HUES64 (cell line): ENCODE measurements around the gene MAP3K14.

Source experiments
- H3K27ac ChIP-seq: 2 replicates; pipeline ENCODE4 v1.7.0; 2013; ENCODE audit warnings: low read depth, low read length, inconsistent platforms
- H3K27me3 ChIP-seq: 2 replicates; pipeline ENCODE4 v1.6.1; 2013; ENCODE audit warnings: mild to moderate bottlenecking, low read length; ENCODE audit not compliant: insufficient read depth
- H3K36me3 ChIP-seq: 2 replicates; pipeline ENCODE4 v1.6.1; 2013; ENCODE audit warnings: mild to moderate bottlenecking, low read length; ENCODE audit not compliant: insufficient read depth
- H3K4me1 ChIP-seq: 2 replicates; pipeline ENCODE4 v1.6.1; 2013; ENCODE audit warnings: mild to moderate bottlenecking, low read length, moderate library complexity; ENCODE audit not compliant: insufficient read depth
- H3K4me3 ChIP-seq: 2 replicates; pipeline ENCODE4 v1.5.1; 2013; ENCODE audit warnings: mild to moderate bottlenecking, low read length, moderate library complexity
- H3K9ac ChIP-seq: 2 replicates; pipeline ENCODE4 v1.6.1; 2013; ENCODE audit warnings: mild to moderate bottlenecking, low read depth, low read length
- H3K9me3 ChIP-seq: 2 replicates; pipeline ENCODE4 v1.6.1; 2013; ENCODE audit warnings: low read depth, low read length; ENCODE audit not compliant: insufficient read depth
- WGBS: fragments of 150-250, 120-280 bp; methylation state at CpG from one replicate; pipeline ENCODE4 v1.1.7; 2013; ENCODE audit warnings: missing lambda C conversion rate; 5-methylcytosine and 5-hydroxymethylcytosine counted together

Gene MAP3K14

DNA sequence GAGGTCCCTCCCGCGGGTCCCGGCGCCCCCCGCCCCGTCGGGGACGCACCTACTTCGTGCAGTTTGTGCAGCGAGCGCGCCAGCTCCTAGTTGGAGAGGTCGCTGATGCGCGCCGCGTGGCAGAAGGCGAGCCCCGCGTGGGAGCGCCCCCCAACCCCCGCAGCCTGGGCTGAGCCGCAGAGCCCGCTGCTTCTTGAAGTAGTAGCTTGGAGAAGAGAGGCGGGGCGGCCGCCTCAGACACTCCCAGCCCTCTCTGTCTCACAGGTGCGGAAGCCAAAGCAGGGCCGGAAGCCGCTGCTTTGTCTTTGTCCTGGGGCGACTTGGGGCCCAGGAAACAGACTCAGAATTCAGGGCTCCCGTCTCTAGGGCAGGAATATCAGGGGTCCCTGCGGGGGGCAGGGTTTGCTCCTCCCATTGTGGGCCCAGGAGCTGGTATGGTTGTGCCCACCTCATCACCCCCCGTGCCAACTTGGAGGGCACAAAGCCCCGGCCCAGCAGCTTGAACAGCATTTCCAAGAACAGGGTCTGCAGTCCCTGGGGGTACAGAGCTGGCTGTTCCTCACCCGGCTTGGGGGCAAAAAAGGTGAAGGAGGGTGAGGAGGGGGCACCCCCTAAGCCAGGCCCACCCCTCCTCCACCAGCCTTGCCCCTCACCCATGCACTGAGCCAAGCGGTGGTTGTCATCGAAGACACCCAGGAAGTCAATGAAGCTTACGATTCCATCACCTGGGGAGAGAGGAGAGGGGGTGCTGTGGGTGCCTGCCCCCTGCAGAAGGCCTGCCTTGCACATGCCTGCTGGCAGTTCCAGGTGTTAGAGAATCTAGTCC is 68.5 kb downstream of the MAP3K14 start:
- Histone ChIP-seq H3K9me3 (no peaks in the 10 kb centered on the region), H3K4me1 (peaks cover 14% of the 10 kb centered on the region), H3K9ac (peak overlapping the region; percentile 93), H3K27me3 (peaks cover 4% of the 10 kb centered on the region; the same call in 1 of the 2 replicates), H3K4me3 (peak overlapping the region; percentile 69), H3K36me3 (peaks cover 15% of the 10 kb centered on the region), H3K27ac (peak overlapping the region; percentile 93)
- 10% methylated on average over 39 of the region's 39 CpGs for WGBS

DNA sequence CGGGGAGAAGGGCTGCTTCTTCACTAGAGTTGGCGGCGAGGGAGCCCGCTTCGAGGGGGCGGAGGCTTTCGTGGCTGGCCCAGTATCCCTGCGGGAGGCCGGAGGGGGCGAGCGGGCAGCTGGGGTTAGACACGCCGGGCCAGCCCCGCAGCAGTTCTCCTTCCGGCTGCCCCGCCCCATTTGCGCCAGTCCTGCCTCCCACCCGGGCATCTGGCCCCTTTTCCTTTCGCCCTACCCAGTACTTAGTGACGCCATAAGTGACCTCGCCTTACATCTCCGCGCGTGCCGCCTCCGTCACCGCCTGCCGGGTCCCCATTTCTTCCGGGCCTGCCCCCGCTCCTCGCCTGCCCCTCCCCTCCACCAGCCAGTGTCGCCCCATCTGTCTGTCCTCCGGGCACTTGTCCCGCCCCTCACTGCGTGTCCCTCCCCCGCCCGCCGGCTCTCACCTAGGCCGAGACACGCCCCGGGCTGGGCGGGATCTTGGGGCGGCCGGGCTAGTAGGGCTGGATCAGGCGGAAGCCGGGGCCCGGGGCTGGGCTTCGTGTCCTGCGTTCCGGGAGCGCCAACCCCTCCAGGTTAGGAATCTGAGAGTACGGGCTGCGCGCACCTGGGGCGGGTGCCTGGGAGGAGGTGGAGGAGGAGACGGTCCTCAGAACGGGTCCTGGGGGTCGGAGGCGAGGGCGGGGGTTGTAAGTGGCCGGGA is 69.2 kb downstream of the MAP3K14 start:
- H3K27me3 ChIP-seq = peaks cover 5% of the 10 kb centered on the region; the same call in 1 of the 2 replicates
- WGBS = under 1% methylated on average over 61 of the region's 61 CpGs
- H3K9me3 ChIP-seq = no peaks in the 10 kb centered on the region
- peaks cover 14% of the 10 kb centered on the region for H3K4me1 ChIP-seq
- H3K36me3 ChIP-seq = peaks cover 15% of the 10 kb centered on the region
- H3K27ac ChIP-seq = peak overlapping the region; percentile 93
- peak overlapping the region; percentile 93 for H3K9ac ChIP-seq
- peak overlapping the region; percentile 69 for H3K4me3 ChIP-seq

DNA sequence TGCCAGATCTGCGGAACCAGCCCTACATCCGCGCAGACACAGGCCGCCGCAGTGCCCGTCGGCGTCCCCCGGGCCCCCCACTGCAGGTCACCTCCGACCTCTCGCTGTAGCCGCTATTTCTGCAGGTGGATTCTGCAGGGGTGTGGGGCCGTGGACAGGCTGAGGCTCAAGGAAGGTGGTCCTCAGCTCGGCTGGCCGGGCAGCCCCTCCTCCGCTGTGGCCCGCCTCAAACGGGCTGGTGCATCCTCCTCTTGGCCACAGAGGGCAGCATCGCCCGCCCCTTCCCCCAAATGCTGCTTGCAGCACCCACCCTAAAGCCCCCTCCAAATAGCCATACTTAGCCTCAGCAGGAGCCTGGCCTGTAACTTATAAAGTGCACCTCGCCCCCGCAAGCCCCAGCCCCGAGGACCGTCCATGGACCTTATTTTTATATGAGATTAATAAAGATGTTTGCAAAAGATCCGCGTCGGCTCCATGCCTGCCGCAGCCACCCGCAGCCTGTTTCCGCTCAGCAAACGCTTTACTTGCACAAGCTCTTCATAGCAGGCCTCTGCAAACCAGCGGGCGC is 69.9 kb downstream of the MAP3K14 start:
- Histone ChIP-seq H3K27me3 (peaks cover 5% of the 10 kb centered on the region; the same call in 1 of the 2 replicates), H3K9ac (peak overlapping the region; percentile 57)

DNA sequence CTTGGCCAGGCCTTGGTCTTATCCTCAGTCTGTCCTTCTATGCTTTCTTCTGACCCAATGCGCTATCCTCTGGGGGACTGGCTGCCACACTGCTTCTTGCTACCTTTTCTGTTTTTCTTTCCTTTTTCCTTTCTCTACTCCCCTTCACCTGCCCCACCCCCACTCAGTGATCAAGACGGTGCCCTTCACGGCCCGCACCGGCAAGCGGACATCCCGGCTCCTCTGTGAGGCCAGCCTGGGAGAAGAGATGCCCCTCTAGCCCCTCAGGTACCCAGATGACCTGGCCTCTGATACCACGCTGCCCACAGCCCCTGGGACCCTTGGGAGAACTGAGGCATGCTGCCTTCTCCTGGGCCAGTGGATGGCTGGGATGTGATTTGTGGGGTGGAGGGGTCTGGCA is 70.5 kb downstream of the MAP3K14 start:
- peaks cover 8% of the 10 kb centered on the region for H3K27me3 ChIP-seq
- peak overlapping the region; percentile 57 for H3K9ac ChIP-seq
- peak overlapping the region; percentile 69 for H3K4me3 ChIP-seq
- peaks cover 14% of the 10 kb centered on the region for H3K4me1 ChIP-seq
- peaks cover 15% of the 10 kb centered on the region for H3K36me3 ChIP-seq
- H3K9me3 ChIP-seq = no peaks in the 10 kb centered on the region
- no peak overlapping the region for H3K27ac ChIP-seq
- 73% methylated on average over 8 of the region's 8 CpGs for WGBS

More for the DNA sequence above, 69.9 kb downstream of the MAP3K14 start:
- Histone ChIP-seq H3K36me3 (peaks cover 15% of the 10 kb centered on the region), H3K4me3 (peak overlapping the region; percentile 69), H3K27ac (peak overlapping the region; percentile 93; the same call in 1 of the 2 replicates), H3K4me1 (peaks cover 14% of the 10 kb centered on the region), H3K9me3 (no peaks in the 10 kb centered on the region)
- 5% methylated on average over 33 of the region's 33 CpGs for WGBS

DNA sequence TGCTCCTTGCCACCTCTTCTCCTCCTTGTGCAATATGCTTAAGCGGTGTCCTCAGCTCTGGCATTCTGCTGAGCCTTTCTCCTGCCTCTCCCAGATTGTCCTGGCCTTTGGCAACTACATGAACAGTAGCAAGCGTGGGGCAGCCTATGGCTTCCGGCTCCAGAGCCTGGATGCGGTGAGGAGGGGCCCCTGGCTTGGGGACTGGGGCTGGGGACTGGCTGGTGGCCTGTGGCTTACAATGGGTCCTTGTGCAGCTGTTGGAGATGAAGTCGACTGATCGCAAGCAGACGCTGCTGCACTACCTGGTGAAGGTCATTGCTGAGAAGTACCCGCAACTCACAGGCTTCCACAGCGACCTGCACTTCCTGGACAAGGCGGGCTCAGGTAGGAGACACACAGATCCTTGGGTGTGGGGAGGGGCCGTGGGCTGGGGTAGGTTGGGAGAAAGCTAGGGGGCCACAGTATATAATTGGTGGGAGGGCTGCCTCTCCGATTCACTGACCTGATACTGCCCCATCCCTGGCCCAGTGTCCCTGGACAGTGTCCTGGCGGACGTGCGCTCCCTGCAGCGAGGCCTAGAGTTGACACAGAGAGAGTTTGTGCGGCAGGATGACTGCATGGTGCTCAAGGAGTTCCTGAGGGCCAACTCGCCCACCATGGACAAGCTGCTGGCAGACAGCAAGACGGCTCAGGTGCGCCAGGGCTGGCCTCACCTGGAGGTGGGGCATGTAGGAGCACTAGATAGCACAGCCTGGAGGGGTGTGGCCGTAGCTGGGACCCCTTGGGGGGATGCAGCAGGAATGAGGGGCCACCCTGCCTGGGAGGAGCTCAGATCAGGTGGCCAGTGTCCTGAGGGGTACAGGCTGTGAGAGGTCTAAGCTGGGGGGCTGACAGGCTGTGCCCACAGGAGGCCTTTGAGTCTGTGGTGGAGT is 71.8 kb downstream of the MAP3K14 start:
- Histone ChIP-seq H3K4me1 (peaks cover 19% of the 10 kb centered on the region), H3K27me3 (peaks cover 21% of the 10 kb centered on the region), H3K9me3 (no peaks in the 10 kb centered on the region), H3K9ac (no peak overlapping the region), H3K4me3 (no peak overlapping the region), H3K27ac (no peak overlapping the region), H3K36me3 (peaks cover 6% of the 10 kb centered on the region)
- 93% methylated on average over 21 of the region's 21 CpGs for WGBS

DNA sequence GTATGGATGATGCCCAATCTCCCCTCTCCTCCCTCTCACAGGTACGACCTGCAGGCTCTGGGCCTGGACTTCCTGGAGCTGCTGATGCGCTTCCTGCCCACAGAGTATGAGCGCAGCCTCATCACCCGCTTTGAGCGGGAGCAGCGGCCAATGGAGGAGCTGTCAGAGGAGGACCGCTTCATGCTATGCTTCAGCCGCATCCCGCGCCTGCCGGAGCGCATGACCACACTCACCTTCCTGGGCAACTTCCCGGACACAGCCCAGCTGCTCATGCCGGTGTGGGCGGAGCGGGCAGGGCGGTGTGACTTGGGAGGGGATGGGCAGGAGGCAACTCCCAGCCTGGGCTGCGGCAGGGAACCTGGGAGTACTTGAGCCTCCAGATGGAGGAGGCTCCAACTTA is 73.1 kb downstream of the MAP3K14 start:
- H3K9ac ChIP-seq = no peak overlapping the region

DNA sequence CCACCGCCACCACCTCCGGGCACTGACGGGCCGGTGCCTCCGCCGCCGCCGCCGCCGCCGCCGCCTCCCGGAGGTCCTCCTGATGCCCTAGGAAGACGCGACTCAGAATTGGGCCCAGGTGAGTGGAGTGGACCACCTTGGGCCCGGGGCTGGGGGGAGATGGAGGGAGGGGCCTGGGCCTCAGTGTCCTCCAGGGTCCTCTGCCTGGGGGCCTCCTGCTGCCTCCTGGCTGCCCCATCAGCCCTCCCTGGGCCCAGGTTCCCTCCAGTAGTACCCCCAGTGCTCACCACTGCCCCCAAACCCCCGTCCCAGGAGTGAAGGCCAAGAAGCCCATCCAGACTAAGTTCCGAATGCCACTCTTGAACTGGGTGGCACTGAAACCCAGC is 74.8 kb downstream of the MAP3K14 start:
- WGBS = 14% methylated on average over 18 of the region's 18 CpGs
- no peaks in the 10 kb centered on the region for H3K36me3 ChIP-seq

More for the DNA sequence above, 73.1 kb downstream of the MAP3K14 start:
- Histone ChIP-seq H3K9me3 (no peaks in the 10 kb centered on the region), H3K4me3 (no peak overlapping the region), H3K36me3 (no peaks in the 10 kb centered on the region), H3K27ac (no peak overlapping the region), H3K27me3 (peaks cover 30% of the 10 kb centered on the region), H3K4me1 (peaks cover 15% of the 10 kb centered on the region)
- 89% methylated on average over 18 of the region's 18 CpGs for WGBS

DNA sequence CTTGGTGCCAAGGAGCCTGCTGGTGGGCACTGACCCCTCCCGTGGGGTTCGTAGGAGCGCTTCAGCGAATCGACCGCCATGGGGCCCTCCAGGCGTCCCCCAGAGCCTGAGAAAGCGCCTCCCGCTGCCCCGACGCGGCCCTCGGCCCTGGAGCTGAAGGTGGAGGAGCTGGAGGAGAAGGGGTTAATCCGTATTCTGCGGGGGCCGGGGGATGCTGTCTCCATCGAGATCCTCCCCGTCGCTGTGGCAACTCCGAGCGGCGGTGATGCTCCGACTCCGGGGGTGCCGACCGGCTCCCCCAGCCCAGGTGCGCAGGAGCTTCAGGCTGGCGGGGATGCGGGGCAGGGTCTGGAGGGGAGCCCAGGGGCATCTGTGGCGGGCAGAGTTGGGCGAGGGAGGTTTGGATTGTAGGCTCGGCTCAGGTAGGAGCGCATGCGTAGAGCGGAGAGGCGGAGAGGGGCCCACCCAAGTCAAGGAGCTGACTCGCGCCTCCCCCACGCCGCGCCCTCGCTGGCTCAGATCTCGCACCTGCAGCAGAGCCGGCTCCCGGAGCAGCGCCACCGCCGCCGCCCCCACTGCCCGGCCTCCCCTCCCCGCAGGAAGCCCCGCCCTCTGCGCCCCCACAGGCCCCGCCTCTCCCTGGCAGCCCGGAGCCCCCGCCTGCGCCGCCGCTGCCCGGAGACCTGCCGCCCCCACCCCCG is 75.3 kb downstream of the MAP3K14 start:
- Histone ChIP-seq H3K27me3 (peaks cover 30% of the 10 kb centered on the region), H3K36me3 (no peaks in the 10 kb centered on the region), H3K9me3 (no peaks in the 10 kb centered on the region), H3K4me3 (peak overlapping the region; percentile 75), H3K4me1 (peaks cover 9% of the 10 kb centered on the region), H3K27ac (no peak overlapping the region), H3K9ac (peak overlapping the region; percentile 60)
- under 1% methylated on average over 61 of the region's 62 CpGs for WGBS

More for the DNA sequence above, 74.8 kb downstream of the MAP3K14 start:
- no peak overlapping the region for H3K9ac ChIP-seq
- H3K4me1 ChIP-seq = peaks cover 11% of the 10 kb centered on the region
- 0 out of 2 replicates have a peak overlapping the region, but pooled peaks have one; percentile 18 for H3K4me3 ChIP-seq
- H3K27ac ChIP-seq = no peak overlapping the region
- no peaks in the 10 kb centered on the region for H3K9me3 ChIP-seq
- H3K27me3 ChIP-seq = peaks cover 30% of the 10 kb centered on the region

DNA sequence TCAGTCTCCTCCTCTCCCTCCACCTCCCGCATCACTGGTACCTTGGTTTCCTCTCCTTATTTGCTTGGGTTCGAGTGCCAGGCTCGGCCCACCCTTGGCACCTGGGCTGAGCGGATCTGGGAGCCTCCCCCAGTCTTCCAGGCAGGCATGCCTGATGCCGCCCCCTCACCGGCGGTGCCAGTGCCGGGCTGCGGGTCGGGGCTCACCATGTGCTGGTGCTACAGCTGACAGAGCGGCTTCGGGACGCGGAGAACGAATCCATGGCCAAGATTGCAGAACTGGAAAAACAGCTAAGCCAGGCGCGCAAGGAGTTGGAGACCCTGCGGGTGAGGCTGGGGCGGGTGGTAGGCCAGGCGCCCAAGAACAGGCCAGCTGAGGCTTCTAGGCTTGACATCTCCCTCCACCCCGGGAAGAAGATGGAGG is 75.9 kb downstream of the MAP3K14 start:
- Histone ChIP-seq H3K4me1 (peaks cover 8% of the 10 kb centered on the region; the same call in 1 of the 2 replicates), H3K36me3 (no peaks in the 10 kb centered on the region), H3K9ac (peak overlapping the region; percentile 60; the same call in 1 of the 2 replicates), H3K9me3 (no peaks in the 10 kb centered on the region), H3K4me3 (peak overlapping the region; percentile 75), H3K27me3 (peaks cover 30% of the 10 kb centered on the region), H3K27ac (no peak overlapping the region)
- 56% methylated on average over 21 of the region's 21 CpGs for WGBS
